Right lobe of liver (tissue), 6 donors: ENCODE data around the gene SLC4A4. TPM values are rescaled to one million over a fixed set of nuclear protein-coding genes. Genes with fewer than 3 reads are reported as not detected.

Experiments
- ATAC-seq, 4 donors: fragments of 200-7000 bp; cut with Tn5 transposase; one replicate each; pipeline ENCODE4 v1.9.1; 2020; ENCODE audit warnings: mild to moderate bottlenecking in 4 of 4, moderate library complexity in 4 of 4
- DNase-seq, 3 donors: peaks; one replicate each; pipeline ENCODE4 v3.0.0-alpha.2; 2020
- H3K27ac ChIP-seq, 3 donors: fragments of 200-600 bp; one replicate each; pipeline ENCODE4 v1.8.0; 2022
- H3K27me3 ChIP-seq, 2 donors: fragments of 200-600 bp; one replicate each; pipeline ENCODE4 v1.8.0; 2022
- H3K36me3 ChIP-seq, 4 donors: fragments of 200-600 bp; sonication (generic) in 1 of 4; one replicate each; pipeline versions ENCODE4 v1.5.1 to v1.8.0; 2017 to 2022; ENCODE audit warnings: control low read depth in 1 of 4
- H3K4me1 ChIP-seq, 4 donors: fragments of 200-600 bp; sonication (generic) in 1 of 4; one replicate each; pipeline versions ENCODE4 v1.5.1 to v1.8.0; 2017 to 2022; ENCODE audit warnings: control low read depth in 1 of 4
- H3K4me3 ChIP-seq, 3 donors: fragments of 200-600 bp; one replicate each; pipeline ENCODE4 v1.8.0; 2022
- H3K9me3 ChIP-seq, 4 donors: fragments of 200-600 bp; sonication (generic) in 1 of 4; one replicate each; pipeline versions ENCODE4 v1.5.1 to v1.8.0; 2017 to 2022; ENCODE audit warnings: control low read depth in 1 of 4
- POLR2A ChIP-seq: fragments of 450-650 bp; IDR thresholded peaks from one replicate; pipeline ENCODE4 v1.6.1; 2017; ENCODE audit warnings: antibody characterized with exemption, mild to moderate bottlenecking
- WGBS: methylation state at CpG from one replicate; pipeline ENCODE4 v1.1.6; 2018; ENCODE audit warnings: low coverage, low lambda C conversion rate; ENCODE audit not compliant: insufficient coverage; ENCODE audit errors: missing lambda C conversion rate; 5-methylcytosine and 5-hydroxymethylcytosine counted together
- intact Hi-C, 2 donors: fragments of 100-400 bp; cut with DNase I; formaldehyde crosslinking; loops; one replicate each; pipeline versions ENCODE4 v1.11.2 to v1.14.1; 2022
- total RNA-seq, 6 experiments: library from RNA; depleted of rRNA in 2 of 6; stranded (reverse); fragments of >200 nt in 2 of 6; fragmentation: NEBNext Ultra II Directional in 3 of 6; extraction: Animal tissue kit (Norgen Biotek cat#: 25700) in 3 of 6; gene quantifications; one replicate each; pipeline versions ENCODE4 v1.1.0 to v1.2.4, GENCODE V29; 2016 to 2023
- TF ChIP-seq, protein P1 (sequence below), 4 donors: fragments of 200-600 bp in 3 of 4; fragments of 450-650 bp in 1 of 4; IDR thresholded peaks; one replicate each; pipeline versions ENCODE4 v1.5.1 to v1.8.0; 2016 to 2022; ENCODE audit warnings: antibody characterized with exemption in 4 of 4, mild to moderate bottlenecking in 2 of 4
- donor health status: DM: no; HTN: yes; CAD: no.
- donor health status: DM: no; HTN: no; CAD: no.
- donor health status: DM: no; HTN: no; CAD: no.
- donor health status: DM: no; HTN: yes; CAD: no.
- donor health status: DM: no; HTN: yes; CAD: no.

The SLC4A4 gene
- total RNA-seq, 6 experiments from 2014 or later, result 16.5 to 28.7 (median 24.4) TPM

DNA sequence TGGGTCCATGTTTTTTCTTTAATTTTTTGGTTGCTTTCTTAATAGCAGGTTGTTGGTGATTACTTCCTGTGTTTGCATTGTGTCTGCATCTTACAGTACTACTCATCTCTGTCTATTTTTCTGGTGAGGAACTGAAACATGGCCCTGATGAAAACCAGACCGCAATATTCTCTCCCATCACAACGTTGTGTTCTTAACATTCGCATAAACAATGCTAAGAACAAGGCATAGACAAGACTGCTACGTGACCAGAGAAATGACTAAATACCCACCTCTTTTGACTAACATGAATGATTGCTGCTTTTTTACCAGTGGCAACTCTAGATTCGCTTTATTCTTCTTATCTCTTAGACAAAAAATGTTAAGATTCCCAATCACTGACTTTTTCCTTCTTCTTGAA is 266.0 kb downstream of the SLC4A4 start:
- no peak for ATAC-seq
- Histone ChIP-seq H3K4me3 (no peak overlapping the region), H3K27ac (no peak overlapping the region), H3K27me3 (no peaks in the 10 kb centered on the region), H3K36me3 (no peaks in the 10 kb centered on the region), H3K4me1 (peaks cover 0 to 5% (median 0%) of the 10 kb centered on the region in 4 donors), H3K9me3 (no peaks in the 10 kb centered on the region)
- TF ChIP-seq, protein P1, sequence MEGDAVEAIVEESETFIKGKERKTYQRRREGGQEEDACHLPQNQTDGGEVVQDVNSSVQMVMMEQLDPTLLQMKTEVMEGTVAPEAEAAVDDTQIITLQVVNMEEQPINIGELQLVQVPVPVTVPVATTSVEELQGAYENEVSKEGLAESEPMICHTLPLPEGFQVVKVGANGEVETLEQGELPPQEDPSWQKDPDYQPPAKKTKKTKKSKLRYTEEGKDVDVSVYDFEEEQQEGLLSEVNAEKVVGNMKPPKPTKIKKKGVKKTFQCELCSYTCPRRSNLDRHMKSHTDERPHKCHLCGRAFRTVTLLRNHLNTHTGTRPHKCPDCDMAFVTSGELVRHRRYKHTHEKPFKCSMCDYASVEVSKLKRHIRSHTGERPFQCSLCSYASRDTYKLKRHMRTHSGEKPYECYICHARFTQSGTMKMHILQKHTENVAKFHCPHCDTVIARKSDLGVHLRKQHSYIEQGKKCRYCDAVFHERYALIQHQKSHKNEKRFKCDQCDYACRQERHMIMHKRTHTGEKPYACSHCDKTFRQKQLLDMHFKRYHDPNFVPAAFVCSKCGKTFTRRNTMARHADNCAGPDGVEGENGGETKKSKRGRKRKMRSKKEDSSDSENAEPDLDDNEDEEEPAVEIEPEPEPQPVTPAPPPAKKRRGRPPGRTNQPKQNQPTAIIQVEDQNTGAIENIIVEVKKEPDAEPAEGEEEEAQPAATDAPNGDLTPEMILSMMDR (IDR thresholded peaks at IDR 0.05), result no peak
- TF ChIP-seq POLR2A, result no peak
- intact Hi-C loops, result no loop called here
- DNase-seq, result no peak
- WGBS, result 65% methylated on average over 5 of the region's 5 CpGs

DNA sequence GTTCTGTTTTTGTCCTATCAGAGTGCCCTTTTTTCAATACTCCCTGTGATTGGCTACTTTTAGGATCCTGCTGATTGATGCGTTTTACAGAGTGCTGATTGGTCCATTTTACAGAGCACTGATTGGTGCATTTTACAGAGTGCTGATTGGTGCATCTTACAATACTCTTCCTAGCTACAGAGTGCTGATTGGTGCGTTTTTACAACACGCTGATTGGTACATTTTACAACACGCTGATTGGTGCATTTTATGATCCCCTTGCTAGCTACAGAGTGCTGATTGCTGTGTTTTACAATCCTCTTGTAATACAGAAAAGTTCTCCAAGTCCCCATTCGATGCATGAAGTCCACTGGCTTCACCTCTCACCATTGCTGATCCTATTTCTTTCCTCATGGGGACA is 268.3 kb downstream of the SLC4A4 start:
- Histone ChIP-seq H3K4me3 (no peak overlapping the region), H3K27ac (no peak overlapping the region), H3K36me3 (no peaks in the 10 kb centered on the region), H3K9me3 (no peaks in the 10 kb centered on the region), H3K4me1 (peaks cover 0 to 5% (median 0%) of the 10 kb centered on the region in 4 donors), H3K27me3 (no peaks in the 10 kb centered on the region)
- no peak for ATAC-seq
- intact Hi-C loops, result no loop called here
- WGBS, result 73% methylated on average over 2 of the region's 5 CpGs
- DNase-seq, result no peak
- TF ChIP-seq, protein P1 (IDR thresholded peaks at IDR 0.05), result no peak
- no peak for TF ChIP-seq POLR2A

DNA sequence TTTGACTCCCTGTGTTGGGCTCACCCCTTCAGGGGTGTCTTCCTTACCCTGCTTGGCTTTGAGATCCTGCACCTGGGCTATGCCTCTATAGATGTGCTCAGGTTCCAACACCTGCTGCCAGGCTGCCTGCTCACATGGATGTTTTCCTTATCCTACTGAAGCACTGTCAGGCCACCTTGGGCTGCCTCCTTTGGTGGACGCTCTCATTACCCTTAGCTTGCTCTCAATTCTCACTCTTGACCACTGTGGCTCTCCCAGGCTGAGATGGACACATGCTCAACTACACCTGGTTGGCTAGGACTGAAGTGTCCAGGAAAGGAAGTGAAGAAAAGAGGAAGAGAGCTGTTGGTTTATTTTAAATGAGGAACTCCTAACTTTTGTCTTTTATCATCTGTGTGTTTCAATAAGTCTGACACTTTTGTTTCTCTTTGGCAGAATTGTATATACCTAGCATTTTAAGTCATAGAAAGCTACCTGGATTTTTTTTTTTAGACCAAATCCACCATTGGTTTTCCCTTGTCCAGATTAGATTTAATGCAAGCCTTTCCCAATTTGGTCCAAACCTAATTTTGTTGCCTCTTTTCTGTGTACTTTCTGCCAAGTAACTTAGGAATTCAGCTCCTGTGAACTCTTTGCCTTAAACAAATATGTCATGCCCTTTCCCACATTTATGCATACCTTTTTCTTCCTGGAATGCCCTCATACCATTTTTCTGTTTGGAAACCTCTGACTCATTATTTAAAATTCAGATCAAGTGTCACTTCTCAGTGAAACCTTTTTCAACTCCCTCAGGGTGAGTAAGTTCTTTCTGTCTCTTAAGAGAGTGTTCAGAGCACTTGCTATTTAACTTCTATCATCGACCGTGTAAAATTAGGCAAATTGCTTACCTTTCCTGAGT is 269.2 kb downstream of the SLC4A4 start:
- ATAC-seq, result peak in 1 of 4 donors; percentile 86
- no peak overlapping the region for H3K27ac ChIP-seq
- H3K9me3 ChIP-seq, result no peaks in the 10 kb centered on the region

GRCh38 chr4:71608678-71609071 is 269.9 kb downstream of the SLC4A4 start:
- intact Hi-C loops, result no loop called here
- ATAC-seq, result peak in 1 of 4 donors; percentile 15
- TF ChIP-seq, protein P1 (IDR thresholded peaks at IDR 0.05), result no peak
- no peak for TF ChIP-seq POLR2A
- WGBS, result 32% methylated on average over 2 of the region's 2 CpGs
- no peaks in the 10 kb centered on the region for H3K27me3 ChIP-seq
- H3K36me3 ChIP-seq, result no peaks in the 10 kb centered on the region
- no peak overlapping the region for H3K27ac ChIP-seq
- peaks cover 0 to 5% (median 0%) of the 10 kb centered on the region in 4 donors for H3K4me1 ChIP-seq
- H3K9me3 ChIP-seq, result no peaks in the 10 kb centered on the region
- H3K4me3 ChIP-seq, result no peak overlapping the region
- DNase-seq, result no peak

More for the DNA sequence above, 269.2 kb downstream of the SLC4A4 start:
- intact Hi-C loops, result no loop called here
- no peaks in the 10 kb centered on the region for H3K36me3 ChIP-seq
- no peaks in the 10 kb centered on the region for H3K27me3 ChIP-seq
- WGBS, result 50% methylated on average over 2 of the region's 3 CpGs
- DNase-seq, result no peak
- no peak overlapping the region for H3K4me3 ChIP-seq
- peaks cover 0 to 5% (median 0%) of the 10 kb centered on the region in 4 donors for H3K4me1 ChIP-seq
- TF ChIP-seq, protein P1 (IDR thresholded peaks at IDR 0.05), result no peak
- no peak for TF ChIP-seq POLR2A
